SK-N-MC (cell line): ENCODE data around the gene PLEKHA6.

Experiments
- EZH2 ChIP-seq: fragments of 200-600 bp; sonication (generic); IDR thresholded peaks from one replicate; pipeline ENCODE4 v1.6.1; 2017; ENCODE audit warnings: antibody characterized with exemption
- FOXP2 ChIP-seq: optimal IDR thresholded peaks from 2 replicates; pipeline ENCODE3; 2011; ENCODE audit warnings: mild to moderate bottlenecking, moderate library complexity; ENCODE audit not compliant: insufficient read depth; ENCODE audit errors: extremely low read length, control extremely low read depth
- POLR2AphosphoS5 ChIP-seq: IDR thresholded peaks from 2 replicates; pipeline ENCODE4 v1.6.1; 2012; ENCODE audit warnings: mild to moderate bottlenecking, low read depth, low read length, borderline replicate concordance

DNA sequence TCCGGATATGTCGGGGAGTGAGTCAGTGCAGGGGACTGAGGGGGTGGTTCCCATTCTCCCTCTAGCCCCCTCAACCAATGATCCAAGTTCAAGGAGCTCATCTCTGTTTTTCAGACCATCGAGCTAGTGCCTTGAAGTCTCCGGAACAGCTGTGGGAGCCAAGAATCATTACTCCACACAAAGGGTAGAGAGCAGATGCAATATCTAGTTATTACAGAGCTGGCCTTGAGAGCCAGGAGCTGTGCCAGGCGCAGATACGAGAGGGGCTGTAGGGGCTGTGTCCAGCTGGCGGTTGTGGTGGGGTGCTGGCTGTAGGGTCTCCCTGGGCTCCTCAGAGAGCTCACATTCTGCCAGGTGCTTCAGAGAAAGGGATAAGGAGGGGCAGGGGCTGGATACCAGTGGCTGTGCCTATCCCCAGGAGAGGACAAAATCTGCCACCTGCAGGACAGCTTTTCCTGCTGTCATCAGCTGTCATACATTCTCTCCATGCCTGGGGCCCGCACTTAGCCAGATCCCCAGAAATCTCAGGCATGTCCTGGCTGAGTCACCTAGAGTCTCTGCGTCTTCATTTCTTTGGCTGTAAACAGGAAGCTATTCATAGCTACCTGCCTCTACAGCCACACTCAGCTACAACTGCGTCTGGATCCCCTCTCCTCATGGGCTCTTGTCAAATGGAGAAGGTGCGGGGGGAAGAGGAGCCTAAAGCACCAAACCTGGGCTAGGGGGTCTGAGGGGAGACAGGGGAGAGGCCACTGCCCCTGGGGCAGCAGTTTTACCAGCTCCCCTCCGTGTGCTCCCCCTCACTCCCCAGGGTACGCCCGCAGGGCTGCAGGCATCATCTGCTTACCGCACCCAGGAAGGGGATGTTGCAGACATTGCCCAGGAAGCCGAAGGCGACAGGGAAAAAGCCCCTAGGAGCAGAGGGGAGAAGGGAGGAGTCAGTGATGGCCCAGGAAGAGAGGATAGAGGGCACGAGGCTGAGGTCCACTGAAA, 161.1 kb downstream of the PLEKHA6 start:
- TF ChIP-seq EZH2 (no peak), POLR2AphosphoS5 (no peak), FOXP2 (no peak)
